Measurements from ENCODE around the gene SLC25A18.
"Not testable (repeated sequence)": the region's sequence is repeated elsewhere in the genome, so short reads cannot be mapped to it uniquely, and the experiment has no call there.

GRCh38 chr22:17521971-17522370 is 41.3 kb upstream of the SLC25A18 start:
- TF ChIP-seq, protein P1, sequence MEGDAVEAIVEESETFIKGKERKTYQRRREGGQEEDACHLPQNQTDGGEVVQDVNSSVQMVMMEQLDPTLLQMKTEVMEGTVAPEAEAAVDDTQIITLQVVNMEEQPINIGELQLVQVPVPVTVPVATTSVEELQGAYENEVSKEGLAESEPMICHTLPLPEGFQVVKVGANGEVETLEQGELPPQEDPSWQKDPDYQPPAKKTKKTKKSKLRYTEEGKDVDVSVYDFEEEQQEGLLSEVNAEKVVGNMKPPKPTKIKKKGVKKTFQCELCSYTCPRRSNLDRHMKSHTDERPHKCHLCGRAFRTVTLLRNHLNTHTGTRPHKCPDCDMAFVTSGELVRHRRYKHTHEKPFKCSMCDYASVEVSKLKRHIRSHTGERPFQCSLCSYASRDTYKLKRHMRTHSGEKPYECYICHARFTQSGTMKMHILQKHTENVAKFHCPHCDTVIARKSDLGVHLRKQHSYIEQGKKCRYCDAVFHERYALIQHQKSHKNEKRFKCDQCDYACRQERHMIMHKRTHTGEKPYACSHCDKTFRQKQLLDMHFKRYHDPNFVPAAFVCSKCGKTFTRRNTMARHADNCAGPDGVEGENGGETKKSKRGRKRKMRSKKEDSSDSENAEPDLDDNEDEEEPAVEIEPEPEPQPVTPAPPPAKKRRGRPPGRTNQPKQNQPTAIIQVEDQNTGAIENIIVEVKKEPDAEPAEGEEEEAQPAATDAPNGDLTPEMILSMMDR (optimal IDR thresholded peaks at IDR 0.05 in 1 of 3, IDR thresholded peaks at IDR 0.05 in 1 of 3, conservative IDR thresholded peaks at IDR 0.05 in 1 of 3; ENCODE audit: extremely low read depth in 1 of 3, insufficient read depth in 2 of 3, low read length in 3 of 3) = not testable (repeated sequence)
- not testable (repeated sequence) for TF ChIP-seq EZH2 (IDR thresholded peaks at IDR 0.05; ENCODE audit: low read length)
